ENCODE results near the gene RGS11.

Gene RGS11

GRCh38 chr16:296276-296675, 20.5 kb upstream of the RGS11 start:
- DNase-seq = no peak

- DNase-seq = no peak
Measured at GRCh38 chr16:293043-293775, 17.5 kb upstream of the RGS11 start.

- no peak for DNase-seq
Measured at GRCh38 chr16:291539-291938, 15.8 kb upstream of the RGS11 start.

- DNase-seq = no peak
Measured at GRCh38 chr16:290681-291405, 15.1 kb upstream of the RGS11 start.

GRCh38 chr16:290015-290680, 14.4 kb upstream of the RGS11 start:
- DNase-seq = no peak

- no peak for DNase-seq
Measured at GRCh38 chr16:289395-289997, 13.8 kb upstream of the RGS11 start.

DNA sequence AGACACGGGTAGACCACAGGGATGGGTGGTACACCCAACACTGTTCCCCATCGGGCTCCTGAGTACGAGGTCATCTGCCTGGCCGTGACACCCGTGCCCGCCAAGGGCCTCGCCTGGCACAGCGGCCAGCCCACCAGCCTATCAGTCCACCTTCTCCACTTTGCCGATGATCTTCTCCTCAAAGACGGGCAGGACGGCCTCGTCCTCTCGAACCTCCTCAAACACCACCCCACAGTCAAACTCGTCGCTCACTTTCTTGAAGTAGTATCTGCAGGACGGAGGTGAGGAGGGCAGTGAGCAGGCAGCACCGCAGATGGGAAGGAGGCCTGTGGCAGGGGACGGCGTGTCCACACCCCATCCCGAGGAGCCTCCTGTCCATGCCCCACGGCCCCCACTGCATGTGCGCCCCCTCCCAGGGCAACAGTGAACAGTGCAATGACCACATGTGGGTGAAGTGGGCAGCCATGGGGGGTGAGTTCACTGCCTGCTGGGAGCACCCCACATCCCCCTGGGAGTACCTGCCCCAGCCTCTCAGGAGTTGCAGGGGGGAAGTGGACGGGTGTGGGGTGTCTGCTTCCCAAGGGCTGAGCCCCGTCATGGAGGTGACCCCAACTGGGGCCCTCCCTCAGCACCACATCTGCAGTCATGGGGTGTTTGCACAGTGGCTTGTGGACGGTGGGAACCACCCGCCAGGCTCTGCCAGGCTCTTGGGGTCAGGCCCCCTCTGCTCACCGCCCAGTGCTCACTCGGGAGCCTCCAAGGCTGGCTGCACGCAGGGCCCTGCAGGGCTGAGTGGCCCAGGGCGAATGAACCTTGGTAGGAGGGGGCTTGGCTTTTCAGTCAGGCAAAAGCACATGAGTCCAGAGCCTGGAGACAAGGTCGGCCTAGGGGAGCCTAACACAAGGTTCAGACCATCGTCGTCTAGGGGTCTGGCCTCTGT, 12.5 kb upstream of the RGS11 start:
- DNase-seq = no peak

DNA sequence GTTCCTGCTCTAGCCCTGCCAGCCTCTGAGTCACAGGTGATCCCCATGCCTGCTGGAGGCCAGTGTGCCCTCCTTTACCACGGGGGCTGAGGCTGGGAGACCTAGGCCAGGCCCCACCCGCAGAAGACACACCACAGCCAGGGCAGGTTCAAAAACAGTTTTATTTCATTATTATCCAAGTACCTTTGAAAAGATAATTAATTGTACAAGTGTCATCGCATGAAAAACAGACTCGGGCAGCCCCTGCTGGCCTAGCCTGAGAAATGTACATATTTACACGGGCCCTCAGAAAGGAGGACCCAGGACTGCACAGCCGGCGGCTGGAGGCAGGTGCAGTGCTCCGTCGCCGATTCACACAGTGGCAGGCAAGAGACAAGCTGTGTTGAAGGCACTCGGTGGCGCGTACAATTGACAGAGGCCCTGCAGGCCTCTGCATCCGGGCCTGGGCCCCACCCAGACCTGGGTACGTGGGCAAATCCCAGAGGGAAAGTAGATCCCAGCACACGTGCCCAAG, 11.6 kb upstream of the RGS11 start:
- DNase-seq = no peak

DNA sequence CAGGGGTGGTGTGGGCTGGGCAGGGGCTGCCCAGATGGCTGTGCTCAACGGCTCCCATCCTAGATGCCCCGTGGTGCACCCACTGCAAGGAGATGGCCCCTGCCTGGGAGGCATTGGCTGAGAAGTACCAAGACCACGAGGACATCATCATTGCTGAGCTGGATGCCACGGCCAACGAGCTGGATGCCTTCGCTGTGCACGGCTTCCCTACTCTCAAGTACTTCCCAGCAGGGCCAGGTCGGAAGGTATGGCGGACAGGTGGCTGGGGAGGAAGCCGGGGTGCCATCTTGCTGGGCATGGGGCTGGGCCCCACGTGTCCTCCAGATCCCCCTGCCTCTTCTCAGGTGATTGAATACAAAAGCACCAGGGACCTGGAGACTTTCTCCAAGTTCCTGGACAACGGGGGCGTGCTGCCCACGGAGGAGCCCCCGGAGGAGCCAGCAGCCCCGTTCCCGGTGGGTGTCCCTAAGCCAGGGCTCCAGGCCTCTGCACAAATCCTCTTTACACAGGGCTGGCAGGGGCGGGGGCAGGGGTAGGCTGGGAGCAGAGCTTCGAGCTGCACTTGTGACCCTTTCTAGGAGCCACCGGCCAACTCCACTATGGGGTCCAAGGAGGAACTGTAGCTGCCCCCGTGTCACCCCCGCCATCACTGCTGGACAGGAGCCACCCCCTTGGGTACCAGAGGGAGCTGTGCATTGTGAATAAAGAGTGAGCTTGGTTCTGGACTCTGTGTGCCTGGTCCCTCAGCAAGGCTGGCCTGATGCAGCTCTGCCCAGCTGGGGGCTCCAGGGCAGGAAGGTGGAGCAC, 10.9 kb upstream of the RGS11 start:
- no peak for DNase-seq

DNA sequence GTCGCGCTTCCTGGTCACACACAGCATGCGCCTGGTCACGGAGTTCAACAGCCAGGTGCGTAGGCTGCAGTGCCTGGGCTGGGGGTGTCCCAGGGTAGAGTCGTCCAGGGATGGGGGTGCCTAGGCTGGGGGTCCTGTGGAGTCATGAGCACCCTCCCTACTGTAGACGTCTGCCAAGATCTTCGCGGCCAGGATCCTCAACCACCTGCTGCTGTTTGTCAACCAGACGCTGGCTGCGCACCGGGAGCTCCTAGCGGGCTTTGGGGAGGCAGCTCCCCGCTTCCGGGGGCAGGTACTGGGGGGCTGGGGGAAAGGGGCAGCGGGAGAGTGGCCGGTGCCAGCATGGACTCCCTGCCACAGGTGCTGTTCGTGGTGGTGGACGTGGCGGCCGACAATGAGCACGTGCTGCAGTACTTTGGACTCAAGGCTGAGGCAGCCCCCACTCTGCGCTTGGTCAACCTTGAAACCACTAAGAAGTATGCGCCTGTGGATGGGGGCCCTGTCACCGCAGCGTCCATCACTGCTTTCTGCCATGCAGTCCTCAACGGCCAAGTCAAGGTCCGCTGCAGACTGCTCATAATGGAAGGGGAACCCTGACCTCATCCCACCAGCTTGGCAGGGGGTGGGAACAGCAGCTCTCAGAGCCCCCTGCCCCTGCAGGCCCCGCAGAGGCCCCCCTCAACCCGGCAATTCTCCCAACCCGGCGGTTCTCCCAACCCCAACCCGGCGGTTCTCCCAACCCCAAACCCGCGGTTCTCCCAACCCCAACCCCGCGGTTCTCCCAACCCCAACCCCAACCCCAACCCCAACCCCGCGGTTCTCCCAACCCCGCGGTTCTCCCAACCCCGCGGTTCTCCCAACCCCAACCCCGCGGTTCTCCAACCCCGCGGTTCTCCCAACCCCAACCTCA, 9.7 kb upstream of the RGS11 start:
- DNase-seq = no peak

- DNase-seq = no peak
Measured at GRCh38 chr16:284204-285120, 8.7 kb upstream of the RGS11 start.

DNA sequence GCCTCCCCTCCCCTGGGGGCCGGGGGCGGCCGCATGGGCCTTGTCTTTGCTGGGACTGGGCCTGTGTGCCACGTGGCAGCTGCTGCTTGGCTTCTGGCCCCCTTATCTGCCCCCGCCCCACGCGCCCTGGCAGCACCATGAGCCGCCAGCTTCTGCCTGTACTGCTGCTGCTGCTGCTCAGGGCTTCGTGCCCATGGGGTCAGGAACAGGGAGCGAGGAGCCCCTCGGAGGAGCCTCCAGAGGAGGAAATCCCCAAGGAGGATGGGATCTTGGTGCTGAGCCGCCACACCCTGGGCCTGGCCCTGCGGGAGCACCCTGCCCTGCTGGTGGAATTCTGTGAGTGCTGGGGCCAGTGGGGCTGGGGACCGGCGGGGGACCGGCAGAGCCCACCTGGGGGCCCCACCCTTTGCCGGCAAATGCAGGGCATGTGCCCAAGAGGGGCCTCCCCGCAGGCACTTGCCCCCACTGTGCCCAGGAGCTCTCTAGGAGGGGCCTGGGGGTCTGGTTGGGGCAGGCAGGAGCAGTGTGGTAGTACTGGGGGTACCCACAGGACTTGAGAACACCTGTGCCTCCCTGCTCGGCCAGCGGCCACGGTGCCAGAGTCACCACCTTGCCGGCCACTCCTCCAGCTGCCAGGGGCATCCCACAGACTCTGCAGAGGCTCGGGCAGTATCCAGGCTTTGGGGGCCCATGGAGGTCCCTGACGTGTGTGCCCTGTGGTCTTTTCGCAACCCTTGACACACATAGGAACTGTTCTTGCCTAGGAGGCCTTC, 7.5 kb upstream of the RGS11 start, which contains the start of gene PDIA2:
TSS of gene PDIA2 (plus strand) at position 132 of the 773 bp plus-strand sequence. CDS start at position 138, 6 bp downstream.
- no peak for DNase-seq

GRCh38 chr16:282491-282890, 6.7 kb upstream of the RGS11 start:
- DNase-seq = no peak

- no peak for DNase-seq
Measured at GRCh38 chr16:281660-282255, 6.0 kb upstream of the RGS11 start.

GRCh38 chr16:280991-281659, 5.4 kb upstream of the RGS11 start:
- DNase-seq = no peak

DNA sequence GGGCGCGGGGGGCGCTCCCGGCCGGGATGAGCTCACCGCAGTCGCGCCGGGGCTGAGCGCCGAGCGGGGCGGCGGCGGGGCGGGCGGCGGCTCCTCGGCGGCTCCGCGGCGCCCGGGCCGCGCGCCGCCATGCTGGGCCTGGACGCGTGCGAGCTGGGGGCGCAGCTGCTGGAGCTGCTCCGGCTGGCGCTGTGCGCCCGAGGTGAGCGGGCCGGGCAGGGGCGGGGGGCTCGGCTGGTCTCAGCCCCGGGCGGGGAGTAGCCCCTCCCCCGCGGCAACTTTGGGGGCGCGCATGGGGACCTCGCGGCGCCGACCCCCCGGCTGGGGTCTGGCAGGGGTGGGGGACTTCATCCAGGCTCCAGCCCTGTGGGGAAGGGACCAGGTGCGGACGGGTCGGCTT, 4.8 kb upstream of the RGS11 start, which contains the start of gene ARHGDIG:
TSS of gene ARHGDIG (plus strand) at position 40 of the 400 bp plus-strand sequence. CDS start at position 130, 90 bp downstream.
- DNase-seq = no peak

GRCh38 chr16:280005-280460, 4.3 kb upstream of the RGS11 start:
- DNase-seq = no peak

Measured in inflammatory macrophage (primary cell).